ENCODE measurements around the gene UPK3BL1.
"Not testable (repeated sequence)": the region's sequence is repeated elsewhere in the genome, so short reads cannot be mapped to it uniquely, and the experiment has no call there.

DNA sequence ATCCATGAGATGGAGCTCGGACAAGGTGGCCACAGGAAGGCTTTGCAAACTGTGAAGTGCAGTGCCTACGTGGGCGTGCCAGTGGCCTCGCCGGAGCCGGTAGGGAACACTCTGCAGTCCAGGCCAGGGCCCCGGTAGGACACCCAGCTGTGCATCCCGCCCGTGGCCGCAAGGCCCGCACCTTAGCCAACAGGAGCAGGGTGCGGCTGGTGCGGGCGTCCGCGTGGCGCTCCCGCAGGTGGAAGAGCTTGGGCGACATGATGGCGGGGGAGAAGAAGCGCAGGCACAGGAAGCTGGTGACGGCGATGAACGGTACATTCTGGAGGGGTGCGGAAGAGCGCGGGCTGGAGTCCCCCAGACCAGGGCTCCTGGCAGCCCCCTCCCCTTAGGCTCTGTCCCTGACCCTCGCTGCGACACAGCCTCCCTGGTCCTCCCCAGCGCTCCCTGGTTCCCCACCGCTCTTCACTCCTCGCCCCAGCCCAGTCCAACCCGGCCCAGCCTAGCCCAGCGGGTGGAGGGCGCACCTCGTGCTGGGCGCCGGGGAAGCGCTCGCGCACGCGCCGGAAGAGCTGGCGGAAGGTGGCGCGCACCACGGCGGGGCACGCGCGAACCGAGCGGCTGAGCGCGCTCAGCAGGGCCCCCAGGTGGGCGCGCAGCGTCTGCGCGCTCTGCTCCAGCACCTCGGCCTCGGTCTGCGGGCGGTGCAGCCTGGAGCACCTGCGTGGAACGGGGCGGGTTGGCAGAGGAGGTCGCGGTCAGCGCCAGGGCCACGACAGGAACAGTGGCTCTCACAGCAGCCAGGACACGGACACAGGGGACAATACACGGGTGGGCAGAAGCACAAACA lies 47.1 kb upstream of the UPK3BL1 start:
- TF ChIP-seq ZNF121 (CRISPR knock-in tag; IDR thresholded peaks at IDR 0.05); NR3C1 (CRISPR knock-in tag; conservative IDR thresholded peaks at IDR 0.05; ENCODE audit: low read depth); FOXK1 (CRISPR knock-in tag; IDR thresholded peaks at IDR 0.05); NFYB (CRISPR knock-in tag; conservative IDR thresholded peaks at IDR 0.05; ENCODE audit: low read depth); CREM (CRISPR knock-in tag; IDR thresholded peaks at IDR 0.05); EMX1 (CRISPR knock-in tag; IDR thresholded peaks at IDR 0.05): not testable (repeated sequence)
- TF ChIP-seq, protein P1, sequence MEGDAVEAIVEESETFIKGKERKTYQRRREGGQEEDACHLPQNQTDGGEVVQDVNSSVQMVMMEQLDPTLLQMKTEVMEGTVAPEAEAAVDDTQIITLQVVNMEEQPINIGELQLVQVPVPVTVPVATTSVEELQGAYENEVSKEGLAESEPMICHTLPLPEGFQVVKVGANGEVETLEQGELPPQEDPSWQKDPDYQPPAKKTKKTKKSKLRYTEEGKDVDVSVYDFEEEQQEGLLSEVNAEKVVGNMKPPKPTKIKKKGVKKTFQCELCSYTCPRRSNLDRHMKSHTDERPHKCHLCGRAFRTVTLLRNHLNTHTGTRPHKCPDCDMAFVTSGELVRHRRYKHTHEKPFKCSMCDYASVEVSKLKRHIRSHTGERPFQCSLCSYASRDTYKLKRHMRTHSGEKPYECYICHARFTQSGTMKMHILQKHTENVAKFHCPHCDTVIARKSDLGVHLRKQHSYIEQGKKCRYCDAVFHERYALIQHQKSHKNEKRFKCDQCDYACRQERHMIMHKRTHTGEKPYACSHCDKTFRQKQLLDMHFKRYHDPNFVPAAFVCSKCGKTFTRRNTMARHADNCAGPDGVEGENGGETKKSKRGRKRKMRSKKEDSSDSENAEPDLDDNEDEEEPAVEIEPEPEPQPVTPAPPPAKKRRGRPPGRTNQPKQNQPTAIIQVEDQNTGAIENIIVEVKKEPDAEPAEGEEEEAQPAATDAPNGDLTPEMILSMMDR (IDR thresholded peaks at IDR 0.05), result not testable (repeated sequence)
- TF ChIP-seq, protein P2, sequence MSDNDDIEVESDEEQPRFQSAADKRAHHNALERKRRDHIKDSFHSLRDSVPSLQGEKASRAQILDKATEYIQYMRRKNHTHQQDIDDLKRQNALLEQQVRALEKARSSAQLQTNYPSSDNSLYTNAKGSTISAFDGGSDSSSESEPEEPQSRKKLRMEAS (CRISPR knock-in tag; IDR thresholded peaks at IDR 0.05), result not testable (repeated sequence)
- TF ChIP-seq, protein P3, sequence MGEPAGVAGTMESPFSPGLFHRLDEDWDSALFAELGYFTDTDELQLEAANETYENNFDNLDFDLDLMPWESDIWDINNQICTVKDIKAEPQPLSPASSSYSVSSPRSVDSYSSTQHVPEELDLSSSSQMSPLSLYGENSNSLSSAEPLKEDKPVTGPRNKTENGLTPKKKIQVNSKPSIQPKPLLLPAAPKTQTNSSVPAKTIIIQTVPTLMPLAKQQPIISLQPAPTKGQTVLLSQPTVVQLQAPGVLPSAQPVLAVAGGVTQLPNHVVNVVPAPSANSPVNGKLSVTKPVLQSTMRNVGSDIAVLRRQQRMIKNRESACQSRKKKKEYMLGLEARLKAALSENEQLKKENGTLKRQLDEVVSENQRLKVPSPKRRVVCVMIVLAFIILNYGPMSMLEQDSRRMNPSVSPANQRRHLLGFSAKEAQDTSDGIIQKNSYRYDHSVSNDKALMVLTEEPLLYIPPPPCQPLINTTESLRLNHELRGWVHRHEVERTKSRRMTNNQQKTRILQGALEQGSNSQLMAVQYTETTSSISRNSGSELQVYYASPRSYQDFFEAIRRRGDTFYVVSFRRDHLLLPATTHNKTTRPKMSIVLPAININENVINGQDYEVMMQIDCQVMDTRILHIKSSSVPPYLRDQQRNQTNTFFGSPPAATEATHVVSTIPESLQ (CRISPR knock-in tag; IDR thresholded peaks at IDR 0.05), result not testable (repeated sequence)
- TF ChIP-seq, protein P4, sequence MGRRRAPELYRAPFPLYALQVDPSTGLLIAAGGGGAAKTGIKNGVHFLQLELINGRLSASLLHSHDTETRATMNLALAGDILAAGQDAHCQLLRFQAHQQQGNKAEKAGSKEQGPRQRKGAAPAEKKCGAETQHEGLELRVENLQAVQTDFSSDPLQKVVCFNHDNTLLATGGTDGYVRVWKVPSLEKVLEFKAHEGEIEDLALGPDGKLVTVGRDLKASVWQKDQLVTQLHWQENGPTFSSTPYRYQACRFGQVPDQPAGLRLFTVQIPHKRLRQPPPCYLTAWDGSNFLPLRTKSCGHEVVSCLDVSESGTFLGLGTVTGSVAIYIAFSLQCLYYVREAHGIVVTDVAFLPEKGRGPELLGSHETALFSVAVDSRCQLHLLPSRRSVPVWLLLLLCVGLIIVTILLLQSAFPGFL (CRISPR knock-in tag; IDR thresholded peaks at IDR 0.05; ENCODE audit: borderline replicate concordance), result not testable (repeated sequence)
